Nephron (organoid): ENCODE measurements around the gene C7orf25.
A peak's percentile ranks its signal among the peaks of the same experiment; 100 is the strongest.

ENCODE experiments used
- H3K27ac Mint-ChIP-seq, 3 experiments: 2 replicates each; pipeline ENCODE4 v1.8.0; 2020; ENCODE audit warnings: mixed read lengths in 3 of 3, mild to moderate bottlenecking in 2 of 3, moderate library complexity in 1 of 3
- H3K27me3 Mint-ChIP-seq: 2 replicates; pipeline ENCODE4 v1.8.0; 2021; ENCODE audit warnings: low read depth, mild to moderate bottlenecking, moderate library complexity, mixed read lengths
- H3K36me3 Mint-ChIP-seq: 2 replicates; pipeline ENCODE4 v1.8.0; 2020; ENCODE audit warnings: low read depth, mixed read lengths
- H3K4me1 Mint-ChIP-seq: 2 replicates; pipeline ENCODE4 v1.8.0; 2020; ENCODE audit warnings: mixed read lengths
- H3K4me3 Mint-ChIP-seq, 3 experiments: 2 replicates each; pipeline ENCODE4 v1.8.0; 2020; ENCODE audit warnings: mild to moderate bottlenecking in 3 of 3, mixed read lengths in 3 of 3, moderate library complexity in 2 of 3
- H3K9me3 Mint-ChIP-seq: 2 replicates; pipeline ENCODE4 v1.8.0; 2020; ENCODE audit warnings: mixed read lengths
- TF ChIP-seq, protein P1 (sequence below), 3 experiments: fragments of 200-600 bp; sonication (generic); IDR thresholded peaks; one replicate each; pipeline ENCODE4 v1.5.0; 2021; ENCODE audit warnings: antibody characterized with exemption in 3 of 3; ENCODE audit not compliant: unreplicated experiment in 3 of 3

Gene C7orf25

DNA sequence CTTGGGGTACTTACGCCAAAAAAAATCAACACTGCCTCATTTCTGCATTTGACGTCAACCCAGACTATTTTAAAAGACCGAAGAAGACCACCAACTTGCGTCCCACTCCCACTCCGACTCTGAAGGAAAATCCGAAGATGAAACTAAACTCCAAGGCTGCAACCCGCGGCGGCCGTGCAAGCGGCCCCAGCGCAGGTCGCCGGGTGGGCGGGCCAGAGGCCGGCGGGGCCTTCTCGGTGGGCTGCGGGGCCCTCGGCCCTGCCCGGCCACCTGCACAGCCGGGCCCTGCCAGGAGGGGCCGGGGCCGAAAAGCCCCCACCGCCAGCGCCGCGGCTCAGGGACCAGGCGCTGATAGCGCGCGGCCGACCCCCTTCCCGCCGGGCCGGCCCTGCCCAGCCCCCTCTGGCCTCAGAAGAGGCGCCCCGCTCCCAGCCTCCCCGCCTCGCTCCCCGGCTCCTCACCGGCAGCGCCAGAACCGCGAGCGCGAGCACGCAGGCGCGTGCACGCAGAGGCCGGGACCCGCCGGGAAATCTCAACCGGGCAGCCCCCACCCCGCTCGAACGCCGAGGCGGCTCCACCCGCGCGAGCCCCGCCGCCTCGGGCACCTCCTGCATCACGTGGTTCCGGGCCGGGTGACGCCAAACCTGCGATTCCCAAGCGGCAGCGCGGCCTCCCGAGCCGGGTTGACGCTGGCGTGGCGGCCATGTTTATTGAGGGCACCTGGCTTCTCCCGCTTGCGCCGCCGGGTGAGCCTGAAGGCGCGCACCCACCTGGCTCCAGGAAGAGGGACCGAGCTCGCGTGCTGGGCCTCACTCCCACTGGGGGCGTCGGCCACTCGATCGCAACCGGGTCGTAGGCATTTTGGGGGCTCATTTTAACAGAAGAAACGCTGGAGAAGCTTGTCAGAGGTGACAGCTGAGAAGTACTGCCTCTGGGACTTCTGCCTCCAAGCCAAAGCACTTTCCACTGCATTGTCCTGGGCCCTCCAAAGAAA lies at the start of gene C7orf25:
Gene C7orf25 (minus strand): TSS at position 617 of the 994 bp plus-strand sequence. CDS start 1,170 bp downstream, outside the sequence.
- TF ChIP-seq, protein P1, sequence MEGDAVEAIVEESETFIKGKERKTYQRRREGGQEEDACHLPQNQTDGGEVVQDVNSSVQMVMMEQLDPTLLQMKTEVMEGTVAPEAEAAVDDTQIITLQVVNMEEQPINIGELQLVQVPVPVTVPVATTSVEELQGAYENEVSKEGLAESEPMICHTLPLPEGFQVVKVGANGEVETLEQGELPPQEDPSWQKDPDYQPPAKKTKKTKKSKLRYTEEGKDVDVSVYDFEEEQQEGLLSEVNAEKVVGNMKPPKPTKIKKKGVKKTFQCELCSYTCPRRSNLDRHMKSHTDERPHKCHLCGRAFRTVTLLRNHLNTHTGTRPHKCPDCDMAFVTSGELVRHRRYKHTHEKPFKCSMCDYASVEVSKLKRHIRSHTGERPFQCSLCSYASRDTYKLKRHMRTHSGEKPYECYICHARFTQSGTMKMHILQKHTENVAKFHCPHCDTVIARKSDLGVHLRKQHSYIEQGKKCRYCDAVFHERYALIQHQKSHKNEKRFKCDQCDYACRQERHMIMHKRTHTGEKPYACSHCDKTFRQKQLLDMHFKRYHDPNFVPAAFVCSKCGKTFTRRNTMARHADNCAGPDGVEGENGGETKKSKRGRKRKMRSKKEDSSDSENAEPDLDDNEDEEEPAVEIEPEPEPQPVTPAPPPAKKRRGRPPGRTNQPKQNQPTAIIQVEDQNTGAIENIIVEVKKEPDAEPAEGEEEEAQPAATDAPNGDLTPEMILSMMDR (IDR thresholded peaks at IDR 0.05; ENCODE audit: unreplicated experiment in 3 of 3) = no peak
- Mint-ChIP-seq H3K4me1 (peaks cover 69% of the 10 kb centered on the region), H3K27me3 (no peaks in the 10 kb centered on the region), H3K36me3 (peaks cover 40% of the 10 kb centered on the region), H3K27ac (peak within 1 kb of the TSS; percentile 96 to 99 (median 99)), H3K9me3 (no peaks in the 10 kb centered on the region), H3K4me3 (peak within 1 kb of the TSS; percentile 90 to 98 (median 96))

DNA sequence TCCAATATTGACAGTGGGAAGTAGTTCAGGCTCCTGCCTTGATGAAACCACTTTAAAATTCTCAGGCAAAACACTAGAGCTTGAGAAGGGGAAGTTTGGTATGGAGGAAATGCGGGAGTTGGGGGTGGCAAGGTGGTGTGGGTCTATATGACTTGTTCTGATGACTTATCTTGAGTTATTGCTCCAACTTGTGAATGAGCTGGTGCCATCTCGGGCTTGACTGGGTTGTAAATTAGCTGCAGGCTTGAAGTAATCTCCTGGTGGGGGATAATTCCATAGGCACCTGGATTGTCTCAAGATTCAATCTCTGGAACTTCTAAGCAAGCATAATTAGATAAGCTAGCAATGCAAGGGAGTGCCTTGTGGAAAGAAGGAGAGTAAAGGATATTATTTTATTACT lies 49.3 kb upstream of the C7orf25 start:
- H3K27ac Mint-ChIP-seq = no peak overlapping the region
- H3K36me3 Mint-ChIP-seq = no peaks in the 10 kb centered on the region
- no peak overlapping the region for H3K4me3 Mint-ChIP-seq
- H3K4me1 Mint-ChIP-seq = no peaks in the 10 kb centered on the region
- H3K27me3 Mint-ChIP-seq = peaks cover 25% of the 10 kb centered on the region
- TF ChIP-seq, protein P1 (IDR thresholded peaks at IDR 0.05; ENCODE audit: unreplicated experiment in 3 of 3) = no peak
- H3K9me3 Mint-ChIP-seq = peaks cover 18% of the 10 kb centered on the region

DNA sequence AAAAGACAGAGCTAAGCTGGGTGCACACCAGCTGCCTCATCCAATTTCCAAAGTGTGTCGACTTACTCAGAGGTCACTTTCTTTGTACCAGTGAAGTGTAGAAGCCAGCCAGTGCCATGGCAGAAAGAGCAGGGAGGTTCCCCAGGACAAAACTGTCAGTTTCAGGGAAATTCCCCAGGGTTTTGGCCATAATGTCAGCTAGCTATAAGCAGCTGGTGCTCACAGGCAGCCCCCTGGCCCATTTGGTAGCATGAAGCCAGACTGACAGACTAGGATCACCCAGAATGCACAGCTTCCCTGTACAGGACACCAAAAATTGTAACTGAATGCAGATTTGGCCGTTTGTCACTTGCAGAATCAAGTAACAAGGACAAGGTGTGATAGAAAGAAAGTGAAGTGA lies 48.9 kb upstream of the C7orf25 start:
- Mint-ChIP-seq H3K27ac (no peak overlapping the region), H3K27me3 (peaks cover 25% of the 10 kb centered on the region), H3K4me3 (no peak overlapping the region), H3K4me1 (no peaks in the 10 kb centered on the region), H3K9me3 (peaks cover 19% of the 10 kb centered on the region), H3K36me3 (no peaks in the 10 kb centered on the region)
- TF ChIP-seq, protein P1 (IDR thresholded peaks at IDR 0.05; ENCODE audit: unreplicated experiment in 3 of 3) = no peak

DNA sequence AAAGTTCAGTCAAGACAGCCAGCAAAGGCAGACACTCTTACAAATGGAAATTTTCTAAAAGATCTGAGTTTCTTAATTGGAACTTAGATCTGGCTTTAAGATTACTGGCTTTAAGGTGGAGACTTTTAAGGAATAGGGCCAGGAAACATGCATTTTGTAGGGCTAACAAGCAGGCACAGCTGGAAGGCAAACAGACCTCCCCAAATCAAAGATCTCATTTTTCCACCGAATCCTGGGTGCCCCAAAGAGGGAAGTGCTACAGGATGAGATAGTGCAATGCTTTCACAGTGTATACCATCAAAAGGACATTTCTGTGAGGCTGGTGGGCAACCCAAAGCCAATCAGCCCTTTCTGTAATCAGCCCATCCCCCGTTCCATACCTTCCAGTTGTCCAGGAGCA lies 47.7 kb upstream of the C7orf25 start:
- Mint-ChIP-seq H3K4me3 (no peak overlapping the region), H3K27ac (no peak overlapping the region), H3K9me3 (peaks cover 21% of the 10 kb centered on the region), H3K4me1 (no peaks in the 10 kb centered on the region), H3K27me3 (peaks cover 13% of the 10 kb centered on the region), H3K36me3 (no peaks in the 10 kb centered on the region)
- TF ChIP-seq, protein P1 (IDR thresholded peaks at IDR 0.05; ENCODE audit: unreplicated experiment in 3 of 3) = no peak

DNA sequence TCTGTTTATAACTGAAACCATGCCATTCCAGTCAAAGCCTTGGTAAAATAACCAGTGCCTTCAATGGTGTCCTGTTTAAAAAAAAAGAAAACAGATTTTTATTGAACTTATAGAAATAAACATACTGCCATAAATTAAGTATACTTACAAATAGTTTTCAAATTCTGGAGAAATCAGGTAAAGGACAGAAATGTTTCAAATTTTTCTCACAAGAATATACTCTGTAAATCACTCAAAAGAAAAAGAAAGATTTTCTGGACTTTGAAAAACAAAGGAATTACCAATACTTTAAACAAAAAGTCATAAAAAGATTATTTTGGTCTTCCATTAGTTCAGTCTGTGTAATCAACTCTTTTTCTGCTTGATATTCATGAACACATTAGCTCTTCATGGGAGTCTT lies 44.2 kb upstream of the C7orf25 start:
- no peak overlapping the region for H3K27ac Mint-ChIP-seq
- no peak overlapping the region for H3K4me3 Mint-ChIP-seq
- H3K27me3 Mint-ChIP-seq = no peaks in the 10 kb centered on the region
- peaks cover 21% of the 10 kb centered on the region for H3K9me3 Mint-ChIP-seq
- H3K4me1 Mint-ChIP-seq = no peaks in the 10 kb centered on the region
- H3K36me3 Mint-ChIP-seq = no peaks in the 10 kb centered on the region
- TF ChIP-seq, protein P1 (IDR thresholded peaks at IDR 0.05; ENCODE audit: unreplicated experiment in 3 of 3) = no peak
